ENCODE results near the gene POU2F3.

The POU2F3 gene

GRCh38 chr11:120316880-120317688 is 77.1 kb downstream of the POU2F3 start:
- no peak for DNase-seq (ENCODE audit: low read depth in 2 of 2, low spot score in 1 of 2)

DNA sequence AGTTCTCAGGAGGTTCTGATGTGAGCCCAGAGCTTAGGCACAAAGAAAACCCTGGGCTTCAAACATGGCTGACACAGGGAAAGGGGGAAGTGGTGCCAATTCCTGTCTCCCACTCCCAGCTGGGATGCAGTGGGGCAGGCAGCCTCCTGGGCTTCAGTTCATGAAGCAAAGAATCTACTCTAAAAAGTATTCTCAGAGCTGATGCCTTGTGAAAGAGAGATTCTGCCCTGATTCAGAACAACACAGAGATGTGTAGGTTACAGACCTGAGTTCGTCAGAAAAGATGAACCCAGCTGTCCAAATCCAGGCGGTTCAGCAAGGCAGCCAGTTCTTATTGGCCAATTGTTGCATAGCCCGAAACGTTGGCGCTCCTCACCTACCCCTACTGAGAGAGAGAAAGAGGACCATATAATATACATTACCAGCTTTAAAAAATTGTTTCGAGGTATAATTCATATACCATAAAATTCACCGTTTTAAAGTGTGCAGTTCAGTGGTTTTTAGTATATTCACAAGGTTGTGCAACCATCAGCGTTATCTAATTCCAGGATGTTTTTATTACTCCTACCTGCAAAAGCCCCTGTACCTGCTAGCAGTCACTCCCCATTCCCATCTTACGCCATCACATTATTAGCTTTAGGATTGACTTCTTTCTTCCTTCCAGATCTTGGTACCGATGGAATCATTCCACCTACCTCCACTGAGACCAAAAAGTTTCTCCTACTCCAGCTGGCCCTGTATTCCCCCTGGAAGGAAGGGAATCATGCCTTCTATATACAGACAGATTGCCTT is 77.9 kb downstream of the POU2F3 start:
- no peak for DNase-seq (ENCODE audit: low read depth in 2 of 2, low spot score in 1 of 2)

DNA sequence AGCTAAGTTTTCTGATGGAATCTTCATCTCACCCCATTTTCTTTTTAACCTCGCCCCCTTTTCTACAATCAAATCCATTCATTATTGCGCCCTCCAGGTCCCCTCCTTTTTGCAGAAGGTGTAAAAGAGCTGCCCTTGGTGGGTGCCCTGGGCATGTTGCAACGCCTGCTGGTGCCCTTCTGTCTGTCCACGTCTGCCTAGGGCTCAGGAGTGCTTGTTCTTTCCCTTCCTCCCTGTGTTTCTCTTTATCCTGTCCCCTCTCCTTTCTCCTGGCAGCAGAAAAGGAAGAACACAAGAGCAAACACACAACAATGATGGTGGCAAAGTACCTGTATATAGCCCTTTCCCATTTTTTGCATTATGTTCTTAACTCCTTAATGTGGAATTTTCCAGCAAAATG is 79.0 kb downstream of the POU2F3 start:
- DNase-seq (ENCODE audit: low read depth in 2 of 2, low spot score in 1 of 2) = no peak

DNA sequence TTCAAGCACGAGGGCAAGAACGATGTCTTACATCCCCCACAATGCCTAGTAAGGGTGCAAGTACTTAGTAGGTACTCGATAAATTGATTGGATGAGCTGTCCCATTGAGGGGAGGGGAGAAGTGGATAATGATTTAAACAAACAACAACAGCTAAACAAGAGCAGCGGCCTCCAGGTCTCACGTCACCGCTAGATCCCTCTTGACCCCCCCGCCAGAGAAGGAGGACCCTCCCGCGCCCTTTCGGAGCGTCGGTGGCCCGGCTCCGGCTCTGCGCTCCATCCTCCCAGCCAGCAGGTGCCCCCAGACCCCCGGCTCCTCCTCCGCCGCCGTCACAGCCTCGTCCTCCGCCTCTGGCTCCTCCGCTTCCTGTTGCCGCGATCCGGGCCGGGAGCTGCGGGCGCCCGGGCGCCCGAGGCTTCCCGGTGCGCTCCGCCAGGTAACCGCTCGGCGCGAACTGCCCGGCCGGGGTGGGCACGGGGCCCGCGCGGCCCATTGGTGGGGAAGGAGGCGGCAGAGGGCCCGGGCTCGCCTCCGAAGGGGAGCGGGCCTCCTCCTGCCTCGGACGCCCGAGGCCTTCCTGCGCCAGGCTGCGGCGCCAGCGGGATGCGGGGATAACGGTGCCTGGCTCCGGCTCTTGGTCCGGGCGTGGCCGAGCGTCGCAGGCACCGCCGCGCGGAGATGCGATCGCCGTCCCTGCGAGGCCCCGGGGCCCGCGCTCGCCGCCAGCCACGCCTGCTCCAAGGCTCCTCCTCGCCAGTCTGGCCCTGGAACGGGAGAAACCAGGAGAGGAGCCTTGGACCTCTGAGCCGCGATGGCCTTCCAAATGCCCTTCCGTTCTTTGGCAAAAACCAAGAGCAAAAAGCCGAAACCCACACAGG is 85.2 kb downstream of the POU2F3 start, which contains the start of gene TLCD5:
Gene TLCD5 (plus strand): TSS at position 368 of the 879 bp plus-strand sequence. CDS start 2,143 bp downstream, outside the sequence.
- DNase-seq (ENCODE audit: low read depth in 2 of 2, low spot score in 1 of 2) = no peak

DNA sequence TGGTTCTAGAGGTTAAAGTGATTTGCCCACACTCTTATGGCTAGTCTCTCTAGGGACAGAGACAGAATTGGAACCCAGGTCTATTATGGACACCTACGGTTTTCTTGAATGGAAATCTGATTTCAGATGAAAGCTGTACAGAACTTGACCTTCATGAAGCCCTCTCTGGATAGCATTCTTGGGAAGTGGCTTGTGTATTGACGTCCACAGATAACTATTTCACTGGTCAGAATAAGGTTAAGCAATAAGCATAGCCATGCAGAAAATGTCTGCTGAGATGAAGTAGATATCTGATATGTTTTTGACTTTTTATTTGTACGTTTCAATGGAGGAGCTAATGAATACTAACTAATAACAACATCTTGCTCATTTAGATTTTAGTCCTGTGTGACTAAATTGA is 86.3 kb downstream of the POU2F3 start:
- no peak for DNase-seq (ENCODE audit: low read depth in 2 of 2, low spot score in 1 of 2)

DNA sequence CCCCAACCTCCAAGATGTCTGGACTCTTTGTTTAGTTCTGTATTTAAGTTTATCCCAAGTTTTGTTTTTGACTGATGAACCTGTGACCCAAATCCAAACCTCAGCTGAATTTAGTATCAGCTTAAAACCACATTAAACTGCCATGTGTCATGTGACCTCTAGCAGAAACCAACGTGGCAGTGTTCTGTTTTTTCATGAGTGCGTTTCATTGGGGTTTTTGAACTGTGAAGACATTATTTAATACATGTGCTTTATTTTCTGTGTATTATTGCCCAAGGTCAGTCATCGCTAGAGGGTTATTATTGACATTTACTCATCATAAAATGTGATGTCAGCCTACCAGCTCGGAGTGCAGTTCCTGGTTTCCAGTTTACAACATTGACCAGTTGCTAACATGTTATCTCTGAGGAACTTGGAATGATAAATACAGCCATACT is 86.9 kb downstream of the POU2F3 start:
- no peak for DNase-seq (ENCODE audit: low read depth in 2 of 2, low spot score in 1 of 2)

- no peak for DNase-seq (ENCODE audit: low read depth in 2 of 2, low spot score in 1 of 2)
Measured at GRCh38 chr11:120327311-120327710, 87.4 kb downstream of the POU2F3 start.

- DNase-seq (ENCODE audit: low read depth in 2 of 2, low spot score in 1 of 2) = no peak
Measured at GRCh38 chr11:120329556-120329955, 89.6 kb downstream of the POU2F3 start.

DNA sequence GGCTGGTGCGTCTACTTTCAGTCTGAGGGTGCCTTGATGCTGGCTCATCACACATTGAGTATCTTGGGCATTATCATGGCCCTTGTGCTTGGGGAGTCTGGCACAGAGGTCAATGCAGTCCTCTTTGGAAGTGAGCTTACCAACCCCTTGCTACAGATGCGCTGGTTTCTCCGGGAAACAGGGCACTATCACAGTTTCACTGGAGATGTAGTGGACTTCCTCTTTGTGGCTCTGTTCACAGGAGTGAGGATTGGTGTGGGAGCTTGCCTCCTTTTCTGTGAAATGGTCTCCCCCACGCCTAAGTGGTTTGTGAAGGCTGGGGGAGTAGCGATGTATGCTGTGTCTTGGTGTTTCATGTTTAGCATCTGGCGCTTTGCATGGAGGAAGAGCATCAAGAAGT is 90.1 kb downstream of the POU2F3 start:
- no peak for DNase-seq (ENCODE audit: low read depth in 2 of 2, low spot score in 1 of 2)

- no peak for DNase-seq (ENCODE audit: low read depth in 2 of 2, low spot score in 1 of 2)
Measured at GRCh38 chr11:120331301-120331996, 91.5 kb downstream of the POU2F3 start.

- no peak for DNase-seq (ENCODE audit: low read depth in 2 of 2, low spot score in 1 of 2)
Measured at GRCh38 chr11:120332822-120333716, 93.1 kb downstream of the POU2F3 start.

GRCh38 chr11:120333801-120334200 is 93.9 kb downstream of the POU2F3 start:
- no peak for DNase-seq (ENCODE audit: low read depth in 2 of 2, low spot score in 1 of 2)

DNA sequence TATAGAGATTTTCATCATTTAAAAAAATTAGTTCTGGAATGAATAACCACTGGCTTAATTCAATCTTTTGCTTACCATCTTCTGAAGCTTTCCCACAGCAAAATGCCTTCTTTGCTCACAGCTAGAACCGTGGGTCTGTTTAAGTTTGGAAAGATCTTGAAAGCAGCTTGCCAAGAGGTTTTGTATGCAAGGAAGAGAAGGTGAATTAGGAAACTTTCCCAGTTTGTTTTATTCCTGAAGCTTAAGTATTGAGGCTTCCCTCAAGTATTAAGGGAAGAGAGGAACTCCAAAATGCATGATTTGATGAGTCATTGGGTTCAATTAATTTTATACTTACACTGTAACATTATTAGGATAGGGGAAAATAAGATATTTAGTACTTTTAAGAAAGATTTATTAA is 94.4 kb downstream of the POU2F3 start:
- DNase-seq (ENCODE audit: low read depth in 2 of 2, low spot score in 1 of 2) = no peak

DNA sequence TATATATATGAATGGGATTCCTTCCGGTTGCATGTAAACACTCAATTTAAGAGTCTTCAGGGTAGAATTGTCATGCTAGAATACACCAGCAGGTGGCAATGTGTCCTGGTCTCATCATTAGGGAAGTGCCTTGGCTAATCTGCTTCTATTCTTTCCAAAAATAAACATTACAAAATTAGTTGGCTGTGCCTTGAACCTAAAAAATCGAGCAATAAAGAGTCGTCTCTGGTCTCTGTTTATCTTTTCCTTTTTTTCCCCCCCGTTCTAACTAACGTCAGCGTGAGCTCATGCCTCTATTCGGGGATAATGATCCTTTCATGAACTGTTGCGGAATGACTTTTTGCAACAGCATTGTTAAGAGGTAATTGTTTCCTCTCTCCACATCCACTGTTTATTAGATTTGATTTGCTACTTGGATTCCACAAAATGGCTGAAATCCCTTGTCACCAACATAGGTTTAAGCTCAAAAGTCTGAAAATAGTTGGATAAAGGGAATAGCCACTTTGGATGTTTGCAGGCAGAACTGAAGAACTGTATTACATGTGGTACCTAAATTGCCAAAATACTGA is 95.0 kb downstream of the POU2F3 start:
- peak in 1 of 2 donors; percentile 29 for DNase-seq (ENCODE audit: low read depth in 2 of 2, low spot score in 1 of 2)

GRCh38 chr11:120335556-120335907 is 95.6 kb downstream of the POU2F3 start:
- DNase-seq (ENCODE audit: low read depth in 2 of 2, low spot score in 1 of 2) = no peak

DNA sequence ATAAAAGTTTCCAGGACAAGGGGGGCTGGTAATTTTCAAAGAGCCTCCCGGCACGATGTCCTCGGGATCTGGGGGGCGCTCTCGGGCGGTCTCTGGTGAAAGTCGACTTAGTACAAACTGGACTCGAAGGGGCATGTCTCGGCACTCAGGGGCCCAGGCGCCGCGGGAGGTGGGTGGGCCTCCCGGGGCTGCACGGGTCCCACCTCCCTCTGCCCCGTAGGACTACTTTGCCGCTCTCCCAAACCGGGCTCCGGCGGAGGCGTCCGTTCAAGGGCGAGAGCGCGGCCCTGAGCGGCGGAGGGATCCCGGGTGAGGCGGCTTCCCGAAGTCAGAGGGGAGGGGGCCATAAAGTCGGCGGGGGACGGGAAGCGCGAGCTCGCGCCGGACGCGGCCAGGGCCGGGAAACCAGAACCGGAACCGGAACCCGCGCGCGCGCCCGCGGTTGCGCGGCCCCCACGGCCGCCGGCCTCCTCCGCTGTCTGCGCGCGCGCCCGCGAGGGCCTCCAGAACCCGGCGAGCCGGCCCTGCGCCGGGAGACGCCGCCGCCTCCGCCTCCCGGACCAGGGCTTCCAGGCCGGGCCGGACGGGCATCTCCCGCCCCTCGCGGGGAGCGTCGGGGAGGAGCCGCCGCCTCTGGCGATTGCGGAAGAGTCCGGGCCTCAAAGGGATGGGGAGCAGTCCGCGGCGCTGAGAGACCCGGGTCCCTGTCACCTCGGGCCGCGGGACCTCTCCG is 96.1 kb downstream of the POU2F3 start, which contains the start of gene ARHGEF12:
Gene ARHGEF12 (plus strand): TSS at position 506 of the 733 bp plus-strand sequence. CDS start 831 bp downstream, outside the sequence.
- peak; percentile 41 to 45 for DNase-seq (ENCODE audit: low read depth in 2 of 2, low spot score in 1 of 2)

- DNase-seq (ENCODE audit: low read depth in 2 of 2, low spot score in 1 of 2) = no peak
Measured at GRCh38 chr11:120336641-120337354, 96.9 kb downstream of the POU2F3 start.
